CD4-positive, alpha-beta T cell treated with Interferon alpha-2 for 1 hour (primary cell): Measurements from ENCODE around the gene PPP1R15B.
A peak's percentile ranks its signal among the peaks of the same experiment; 100 is the strongest.

Source experiments
- DNase-seq, 2 donors: peaks; one replicate each; pipeline ENCODE4 v3.0.0-alpha.2; 2020 to 2022

PPP1R15B gene

DNA sequence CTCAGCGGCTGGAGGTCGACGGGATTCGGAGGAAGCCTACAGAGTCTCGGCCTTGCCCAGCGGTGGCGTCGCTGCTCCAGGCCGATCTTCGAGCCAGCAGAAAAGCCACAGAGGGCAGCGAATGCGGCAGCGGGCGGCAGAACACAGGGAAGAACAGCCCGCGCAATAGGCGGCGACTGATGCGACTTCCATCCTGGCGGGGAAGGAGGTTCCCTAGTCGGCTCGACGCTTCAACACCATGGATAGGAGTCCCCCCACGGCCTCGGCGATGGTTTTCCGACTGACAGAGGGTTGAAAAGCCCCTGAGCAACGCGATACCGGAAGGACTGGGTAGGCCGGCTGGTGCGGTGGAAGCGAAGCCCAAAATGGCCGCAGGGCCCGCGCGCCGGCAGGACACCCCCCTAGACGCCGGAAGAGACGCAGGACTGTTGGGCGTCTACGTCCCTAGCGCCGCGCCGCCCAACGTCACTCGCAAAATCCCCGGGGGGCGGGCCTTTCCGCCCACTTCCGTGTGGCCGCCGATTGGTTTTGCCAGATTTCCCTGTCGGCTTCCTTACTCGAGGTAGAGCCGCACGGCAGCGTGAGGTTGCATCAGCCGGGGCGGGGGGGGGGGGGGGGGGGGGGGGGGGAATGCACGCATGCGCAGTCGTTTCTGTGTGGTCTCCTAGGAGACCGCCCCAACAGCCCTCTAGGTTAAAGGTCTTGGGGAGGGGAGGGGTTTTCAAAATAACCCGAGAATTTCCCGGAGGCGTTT, at the start of gene PPP1R15B:
Gene PPP1R15B (minus strand): TSS at position 367 of the 754 bp plus-strand sequence. CDS start 406 bp downstream, outside the sequence.
- DNase-seq: peak; percentile 99

DNA sequence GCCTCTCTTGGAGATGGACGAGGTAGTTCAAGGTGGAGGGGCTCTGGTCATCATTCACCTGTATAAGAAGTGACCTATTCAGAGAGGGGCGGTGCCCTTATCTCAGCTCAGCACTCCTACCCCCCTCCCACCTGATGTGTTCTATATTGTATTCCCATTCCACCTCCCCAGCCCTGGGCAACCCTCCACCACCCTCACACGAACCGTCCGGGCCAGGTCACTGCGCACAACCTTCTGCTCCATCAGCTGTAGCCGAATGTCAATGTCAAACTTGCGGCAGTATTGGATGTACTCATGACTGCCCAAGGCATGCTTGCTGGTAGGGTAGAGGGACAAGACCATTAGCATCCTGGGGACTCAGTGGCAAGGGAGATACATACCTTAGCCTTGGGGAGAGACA, 48.7 kb upstream of the PPP1R15B start:
- no peak for DNase-seq

DNA sequence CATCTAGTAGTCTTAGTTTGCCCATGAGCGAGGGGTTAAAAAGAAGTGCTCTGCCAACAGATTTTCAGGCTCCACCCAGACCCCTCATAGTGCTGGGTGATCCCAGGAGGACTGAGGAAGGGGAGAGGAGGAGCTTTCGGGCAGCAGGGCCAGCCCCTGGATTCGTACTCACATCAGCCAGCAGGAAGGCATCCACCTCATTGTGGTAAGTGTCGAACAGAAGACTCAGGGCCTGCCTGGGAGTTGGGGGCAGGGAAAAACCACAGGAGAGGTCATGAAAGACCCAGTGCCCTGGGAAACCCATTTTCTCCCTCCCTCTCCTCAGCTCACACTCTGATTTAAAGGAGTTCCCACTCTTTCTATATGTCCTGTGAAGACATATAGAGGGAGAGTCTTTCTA, 48.1 kb upstream of the PPP1R15B start:
- no peak for DNase-seq

DNA sequence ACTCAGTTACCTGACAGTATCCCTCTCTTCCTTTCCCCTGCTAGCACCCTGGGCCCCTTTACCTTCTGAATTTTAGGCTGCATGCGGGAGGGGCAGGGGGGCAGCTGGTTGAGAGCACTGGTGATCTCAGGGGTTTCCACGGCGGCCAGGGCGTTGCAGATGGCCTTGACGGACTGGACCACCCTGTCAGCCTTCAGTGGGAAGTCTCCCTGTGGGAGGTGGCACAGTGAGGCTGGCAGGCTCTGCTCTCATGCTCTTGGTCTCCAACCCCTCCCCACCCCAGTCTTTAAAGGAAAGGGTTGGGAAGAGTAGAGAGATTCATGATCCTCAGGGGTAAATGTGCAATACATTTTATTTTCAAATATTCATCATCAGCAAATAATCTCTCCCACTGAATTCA, 46.0 kb upstream of the PPP1R15B start:
- DNase-seq: no peak

DNA sequence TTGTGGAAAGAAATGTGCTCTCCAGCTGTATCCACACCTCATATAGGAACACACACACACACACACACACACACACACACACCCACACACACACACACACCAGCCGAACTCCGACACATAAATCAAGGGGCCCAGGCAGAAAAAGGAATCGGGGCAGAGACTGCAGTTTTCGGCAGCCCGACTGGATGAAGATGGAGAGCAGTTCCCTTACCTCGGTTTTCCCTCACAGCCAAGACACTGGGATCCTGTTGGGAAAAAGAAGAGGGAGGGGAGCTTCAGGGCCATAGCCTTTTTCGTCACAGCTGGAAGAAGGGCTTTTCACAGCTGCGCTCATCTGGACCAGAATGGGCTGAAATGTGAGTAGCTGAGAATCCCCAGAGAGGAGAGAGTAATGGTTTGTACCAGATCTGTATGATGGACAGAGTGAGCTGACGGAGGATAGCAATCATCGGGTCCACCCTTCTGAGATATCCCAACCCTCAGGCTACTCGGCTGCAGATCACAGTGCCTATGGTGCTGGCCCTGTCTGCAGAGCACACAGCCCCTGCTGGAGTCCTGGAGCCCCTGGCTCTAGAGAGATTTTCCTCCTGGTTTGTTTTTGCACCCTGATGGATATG, 45.3 kb upstream of the PPP1R15B start:
- DNase-seq: no peak

DNA sequence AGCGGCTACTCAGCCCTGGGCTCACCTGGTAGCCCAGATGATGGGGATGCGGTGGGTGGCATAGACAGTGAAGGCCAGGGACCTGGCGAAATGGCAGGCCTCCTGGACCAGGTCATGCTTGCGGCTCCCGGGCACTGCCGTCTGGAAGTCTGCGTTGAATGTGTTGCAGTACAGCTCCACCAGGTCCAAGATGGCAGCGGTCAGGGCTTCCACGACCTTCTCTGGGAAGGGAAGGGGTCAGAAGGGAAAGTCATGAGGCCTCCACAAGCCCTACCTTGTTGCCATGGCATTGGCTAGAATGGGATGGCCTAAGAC, 44.2 kb upstream of the PPP1R15B start:
- no peak for DNase-seq

DNA sequence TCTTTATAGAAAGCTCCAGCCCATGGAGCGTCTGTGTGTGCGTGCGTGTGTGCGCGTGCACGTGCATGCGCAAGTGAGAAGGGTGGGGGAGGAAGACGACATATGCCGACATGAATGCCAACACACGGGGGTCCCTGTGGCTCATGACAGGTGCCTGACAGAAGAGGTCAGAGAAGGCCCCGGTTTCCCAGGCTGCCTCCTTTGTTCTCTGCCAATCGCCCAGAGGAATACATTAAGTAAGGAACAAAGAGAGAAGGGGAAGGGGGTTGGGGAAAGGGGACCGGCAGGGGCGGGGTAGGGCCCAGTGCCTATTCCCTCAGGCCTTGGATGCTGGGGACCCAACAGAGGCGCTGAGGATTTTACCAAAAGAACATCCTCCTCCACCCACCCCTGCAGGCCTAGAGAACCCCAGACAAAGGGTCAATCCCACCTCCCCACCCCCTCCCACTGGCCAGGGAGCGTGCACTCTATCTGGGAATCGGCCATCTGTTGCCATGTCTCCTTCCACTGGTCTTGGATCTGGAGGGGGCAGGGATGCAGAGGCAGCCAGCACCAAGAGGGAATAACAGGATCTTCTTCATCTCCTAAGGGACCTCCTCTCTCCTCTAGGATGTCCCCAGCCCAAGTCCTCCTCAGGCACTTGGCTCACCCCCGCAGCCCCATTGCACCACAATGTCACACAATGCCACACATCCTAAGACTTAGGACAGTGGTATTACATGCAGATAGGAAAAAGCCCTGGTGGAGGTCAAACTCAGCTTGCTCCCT, 43.6 kb upstream of the PPP1R15B start:
- DNase-seq: no peak

DNA sequence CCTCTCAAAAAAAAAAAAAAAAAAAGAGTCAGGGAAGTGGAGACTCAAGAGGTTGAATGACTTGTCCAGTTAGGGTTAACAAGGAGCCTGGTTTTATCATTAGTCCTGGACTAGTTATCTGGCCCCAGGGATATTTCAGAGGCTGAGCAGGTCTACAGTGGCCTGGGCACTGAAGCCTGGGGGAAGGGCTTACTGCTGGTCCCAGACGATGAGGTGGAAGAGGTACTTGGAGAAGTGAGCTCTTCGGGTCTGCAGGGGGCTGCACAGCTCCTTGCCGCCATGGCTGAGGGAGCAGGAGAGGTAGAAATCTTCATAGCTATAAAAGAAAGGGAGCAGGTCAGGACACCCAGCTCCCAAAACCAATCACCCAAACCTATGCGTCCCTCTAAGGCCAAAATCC, 42.9 kb upstream of the PPP1R15B start:
- DNase-seq: no peak

DNA sequence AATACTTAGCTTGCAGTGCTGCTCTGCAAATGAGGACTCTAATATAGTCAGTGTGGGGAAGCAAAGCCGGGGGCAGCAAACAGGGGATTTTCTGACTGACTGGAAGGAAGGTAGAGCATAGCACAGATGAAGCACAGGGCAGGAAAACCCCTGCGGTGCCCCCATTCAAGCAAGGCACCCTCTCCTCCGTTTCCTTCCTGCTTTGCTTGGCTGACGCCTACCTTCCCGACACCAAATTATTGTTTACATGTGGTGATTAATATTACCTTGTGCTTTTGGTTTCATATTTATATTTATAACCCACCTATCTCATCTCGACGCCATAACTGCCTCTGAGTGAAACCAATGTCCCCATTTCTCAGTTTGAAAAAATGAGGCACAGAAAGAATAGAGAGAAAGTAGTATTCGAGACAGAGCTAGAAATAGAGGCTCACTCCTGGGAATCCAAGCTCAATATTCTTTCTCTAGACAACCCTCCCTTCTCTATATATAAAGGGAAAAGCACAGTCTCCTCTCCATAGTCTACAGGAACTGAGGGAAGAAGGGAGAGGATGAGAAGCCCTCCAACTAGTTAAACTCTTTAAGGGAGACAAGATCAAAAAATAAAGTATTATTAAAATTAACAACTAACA, 41.6 kb upstream of the PPP1R15B start:
- DNase-seq: peak; percentile 88 to 89

DNA sequence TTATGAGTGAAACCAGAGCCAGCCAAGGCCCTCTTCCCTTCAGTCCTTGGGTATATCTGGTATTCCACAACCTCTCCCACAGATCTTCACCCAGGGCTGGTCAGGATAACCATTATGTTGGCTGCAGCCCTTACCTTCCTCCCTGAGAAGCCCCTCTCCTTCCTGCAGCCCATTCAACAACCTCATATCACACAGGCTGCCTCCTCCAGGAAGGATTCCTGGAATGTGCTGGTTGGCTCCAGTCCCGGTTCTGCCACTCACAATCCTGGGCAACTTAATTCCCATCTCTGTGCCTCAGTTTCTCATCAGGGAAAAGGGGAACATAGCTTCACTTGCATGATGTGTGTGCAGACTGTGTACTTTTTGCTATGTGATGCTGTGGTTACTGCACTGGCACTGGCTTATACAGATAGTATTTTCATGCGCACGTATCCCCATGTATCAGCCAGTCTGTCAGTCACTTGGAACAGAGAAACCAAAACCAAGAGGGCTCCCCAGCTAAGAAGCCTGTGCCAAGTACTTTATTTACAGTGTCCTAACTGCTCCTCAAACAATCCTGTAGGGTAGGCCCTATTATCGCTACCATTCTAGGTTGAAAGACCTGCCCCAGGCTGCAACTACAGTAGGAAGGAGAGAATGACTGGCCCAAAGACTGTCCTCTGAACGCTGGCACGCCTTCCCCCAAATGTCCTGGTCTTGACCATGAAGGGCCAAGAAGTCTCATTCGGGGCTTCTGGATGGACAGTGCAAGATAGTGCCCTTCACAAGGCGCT, 39.9 kb upstream of the PPP1R15B start:
- DNase-seq: no peak

DNA sequence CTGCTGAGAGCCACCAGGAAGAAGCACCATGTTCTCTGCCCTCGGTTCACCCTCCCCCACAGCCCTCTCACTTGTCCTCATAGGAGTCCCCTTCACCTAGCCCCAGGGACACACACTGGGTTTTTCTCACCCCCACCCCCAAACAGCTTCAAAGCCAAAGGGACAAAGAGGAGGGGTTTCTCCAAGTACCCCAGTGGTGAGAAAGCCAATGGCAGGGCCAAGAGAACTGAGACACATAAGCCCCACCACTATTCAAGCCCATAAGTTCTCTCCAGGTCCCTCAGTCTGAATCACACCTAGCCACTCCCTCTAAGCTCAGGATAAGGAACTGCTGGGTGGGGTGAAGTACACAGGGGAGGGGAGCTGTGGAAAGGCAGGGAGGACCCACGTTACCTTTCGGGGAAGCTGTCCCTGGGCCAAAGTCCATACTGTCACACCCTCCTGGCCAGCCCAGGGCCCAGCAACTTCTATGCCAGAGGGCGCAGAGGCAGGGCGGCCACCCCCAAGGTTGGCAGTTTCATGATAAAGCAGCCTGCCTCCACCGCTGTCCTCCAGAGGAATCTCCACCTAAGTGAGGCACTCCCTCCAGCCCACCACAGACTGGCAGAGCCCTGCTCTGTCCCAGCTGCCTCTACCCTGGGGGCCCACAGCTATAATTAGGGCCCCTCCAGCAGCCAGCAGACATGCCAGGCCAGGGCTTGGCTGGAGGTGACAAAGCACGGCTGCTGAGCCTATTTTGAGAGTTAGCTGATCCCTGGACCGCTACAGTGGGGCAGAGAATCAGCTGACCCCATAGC, 39.0 kb upstream of the PPP1R15B start:
- no peak for DNase-seq

DNA sequence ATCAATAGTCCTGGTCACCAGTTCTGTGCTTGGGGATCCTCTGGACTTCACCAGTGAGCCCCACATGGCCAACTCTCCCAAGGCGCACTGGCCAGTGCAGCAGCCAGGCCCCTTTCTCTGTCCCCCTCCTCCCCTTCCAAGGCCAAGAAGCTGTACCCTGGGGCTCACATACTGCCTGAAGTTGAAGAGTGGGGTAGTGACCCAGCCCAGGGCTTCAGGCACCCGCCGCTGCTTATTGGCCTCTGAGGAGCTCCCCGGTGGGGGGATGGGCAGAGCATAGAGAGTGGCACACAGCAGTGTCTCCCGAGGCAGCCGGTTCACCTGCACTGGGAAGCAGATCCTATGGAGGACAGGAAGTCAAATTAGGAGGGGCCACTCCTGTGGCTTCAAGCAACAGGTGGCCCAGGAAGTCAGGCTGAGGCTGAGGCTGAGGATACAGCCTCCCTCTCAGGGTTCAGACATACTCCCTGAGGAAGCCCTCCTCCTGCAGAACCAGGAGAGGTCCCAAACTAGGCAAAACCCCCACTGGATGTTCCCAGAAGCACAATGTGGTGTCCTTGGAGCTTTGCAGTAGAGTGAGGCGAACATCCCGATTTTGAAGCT, 38.2 kb upstream of the PPP1R15B start:
- no peak for DNase-seq

DNA sequence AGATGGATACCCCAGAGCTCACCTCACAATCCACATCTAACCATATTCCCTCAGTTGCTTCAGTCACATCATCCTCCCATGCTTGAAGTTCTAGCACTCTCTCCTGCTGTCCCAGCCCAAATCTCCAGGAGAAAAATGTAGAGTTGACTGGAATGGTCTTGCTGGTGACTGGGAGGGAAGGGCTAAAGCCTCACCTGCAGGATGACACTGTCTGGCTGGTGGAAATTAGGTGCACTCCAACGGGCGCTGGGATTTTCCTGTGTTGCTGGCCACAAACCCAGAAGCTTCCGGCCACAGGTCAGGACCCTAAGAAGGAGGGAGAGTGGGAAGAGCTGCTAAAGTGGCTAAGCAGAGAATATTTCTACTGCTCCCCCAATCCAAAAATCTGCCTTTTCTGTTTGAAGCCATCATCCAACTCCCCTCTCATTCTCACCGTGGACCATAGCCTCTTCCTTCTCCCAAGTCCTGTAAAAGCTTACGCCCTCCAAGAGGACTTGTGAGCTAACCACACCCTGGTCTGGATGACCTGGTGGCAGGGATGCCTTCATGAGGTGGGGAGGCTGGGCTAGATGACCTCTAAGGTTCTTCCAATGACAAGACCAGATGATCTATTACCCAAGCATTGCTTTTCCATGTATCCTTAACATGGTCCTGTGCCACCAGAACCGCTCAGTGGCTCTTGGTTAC, 37.5 kb upstream of the PPP1R15B start:
- DNase-seq: no peak

DNA sequence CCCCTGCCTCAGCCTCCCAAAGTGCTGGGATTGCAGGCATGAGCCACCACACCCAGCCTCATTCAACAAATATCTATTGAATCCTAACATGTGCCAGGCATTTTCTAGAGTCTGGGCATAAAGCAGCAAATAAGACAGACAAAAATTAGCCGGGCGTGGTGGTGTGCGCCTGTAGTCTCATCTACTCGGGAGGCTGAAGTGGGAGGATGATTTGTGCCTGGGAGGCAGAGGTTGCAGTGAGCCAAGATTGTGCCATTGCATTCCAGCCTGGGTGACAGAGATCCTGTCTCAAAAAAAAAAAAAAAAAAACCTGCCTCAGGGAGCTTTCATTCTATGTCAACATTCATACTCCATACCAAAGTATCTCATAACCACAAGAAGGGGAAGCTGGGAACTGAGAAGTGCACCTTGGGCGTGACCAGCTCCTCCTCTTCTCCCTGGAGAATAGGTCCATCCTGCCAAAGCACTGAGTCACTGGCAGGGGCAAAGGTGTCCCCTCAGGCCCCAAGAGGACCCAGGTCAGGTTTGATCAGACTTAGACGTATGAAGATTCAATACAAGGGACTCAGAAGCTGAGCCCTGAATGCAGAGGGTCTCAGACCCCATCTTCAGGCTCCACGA, 36.8 kb upstream of the PPP1R15B start:
- peak in 1 of 2 donors; percentile 3 for DNase-seq

DNA sequence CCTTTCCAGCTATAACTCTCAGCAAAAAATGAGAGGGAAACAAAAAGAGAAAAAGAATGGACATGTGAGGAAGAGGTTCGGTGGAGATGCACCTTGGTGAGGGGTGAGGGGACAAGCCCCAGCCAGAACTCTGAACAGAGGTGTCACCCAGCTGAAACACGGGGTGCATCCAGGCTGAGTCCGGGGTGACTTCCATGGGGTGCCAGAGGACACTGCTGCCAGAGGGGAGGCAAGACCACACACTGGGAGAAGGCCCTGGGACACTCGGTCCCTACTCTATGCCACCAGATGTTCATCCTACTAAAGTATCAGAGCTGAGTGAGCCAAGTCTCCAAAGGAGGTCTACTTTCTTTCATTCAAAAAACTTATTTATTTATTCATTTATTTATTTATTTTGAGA, 36.1 kb upstream of the PPP1R15B start:
- DNase-seq: no peak

DNA sequence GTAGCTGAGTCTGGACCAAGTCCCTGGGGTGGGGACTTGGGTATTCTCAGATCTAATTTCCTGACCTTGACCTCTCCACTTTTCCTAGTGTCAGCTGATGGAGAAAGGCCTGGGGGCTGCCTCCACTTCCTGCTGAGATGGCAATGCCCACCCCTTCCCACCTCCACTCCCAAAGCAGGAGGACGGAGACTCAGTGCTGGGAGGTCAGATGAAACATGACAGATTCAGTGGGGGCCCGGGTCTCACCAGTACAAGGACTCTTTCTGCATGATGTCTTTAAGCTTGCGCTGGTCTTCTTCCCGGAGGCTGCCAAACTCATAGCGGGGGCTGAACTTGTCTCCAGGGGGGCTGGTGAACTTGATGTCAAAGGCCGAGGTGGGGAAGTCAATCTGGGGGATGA, 35.6 kb upstream of the PPP1R15B start:
- no peak for DNase-seq

DNA sequence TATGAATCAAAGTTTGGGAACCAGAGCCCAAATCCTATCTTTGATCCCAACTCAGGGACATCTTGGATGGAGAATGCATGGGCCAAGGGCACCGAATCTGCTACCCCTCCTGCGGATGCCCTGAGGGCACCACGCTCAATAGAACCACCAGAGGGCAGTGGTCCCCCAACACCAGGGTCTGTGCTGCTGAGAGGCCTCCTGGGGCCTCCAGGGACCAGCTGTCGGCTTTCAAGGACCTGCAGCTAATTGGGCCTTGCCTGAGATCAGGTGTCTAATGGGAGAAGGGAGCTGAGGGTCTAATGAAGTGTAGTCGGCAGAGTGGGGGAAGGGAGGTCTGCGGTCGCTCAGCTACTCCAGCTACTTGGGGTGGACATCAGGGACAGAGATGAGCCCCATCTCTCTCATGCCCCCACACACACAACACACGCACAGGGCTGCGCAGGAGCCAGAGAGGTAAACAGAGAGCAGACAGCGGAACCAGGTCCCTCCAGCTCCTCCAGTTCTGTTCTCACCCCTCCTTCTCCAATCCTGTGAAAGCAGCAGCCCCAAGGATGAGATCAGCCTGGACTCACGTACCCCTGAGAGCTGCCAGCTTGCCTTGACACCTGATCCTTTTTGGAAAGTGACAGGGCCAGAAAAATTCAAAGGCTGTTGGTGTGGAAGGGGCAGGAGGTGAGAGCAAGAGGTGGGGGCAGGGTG, 34.9 kb upstream of the PPP1R15B start:
- DNase-seq: peak; percentile 82 to 85

DNA sequence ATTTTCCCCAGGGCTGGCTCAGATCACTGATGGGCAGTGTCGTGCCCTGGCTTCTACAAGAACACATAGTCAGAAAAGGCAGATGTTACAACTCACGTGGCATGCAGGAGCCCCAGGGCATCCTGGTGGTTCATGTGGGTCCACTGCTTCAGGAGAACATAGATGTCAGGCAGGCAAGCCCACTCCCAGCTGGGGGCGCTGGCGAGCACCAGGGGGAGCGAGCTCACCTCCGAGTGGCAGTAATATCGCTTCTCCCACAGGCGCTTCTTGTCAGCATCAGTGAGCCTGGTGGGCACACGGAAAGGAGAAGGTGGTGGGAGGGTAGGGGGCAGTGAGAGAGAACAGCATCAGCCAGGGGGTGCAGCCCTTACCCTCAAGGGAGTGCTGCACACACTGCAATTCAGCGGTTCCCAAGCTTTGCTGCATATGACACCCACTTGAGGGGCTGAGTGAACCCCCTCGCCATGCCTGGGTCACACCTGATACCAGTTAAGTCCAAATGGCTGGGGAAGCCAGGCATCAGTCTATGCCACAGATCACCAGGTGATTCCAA, 34.3 kb upstream of the PPP1R15B start:
- DNase-seq: peak; percentile 41 to 56

DNA sequence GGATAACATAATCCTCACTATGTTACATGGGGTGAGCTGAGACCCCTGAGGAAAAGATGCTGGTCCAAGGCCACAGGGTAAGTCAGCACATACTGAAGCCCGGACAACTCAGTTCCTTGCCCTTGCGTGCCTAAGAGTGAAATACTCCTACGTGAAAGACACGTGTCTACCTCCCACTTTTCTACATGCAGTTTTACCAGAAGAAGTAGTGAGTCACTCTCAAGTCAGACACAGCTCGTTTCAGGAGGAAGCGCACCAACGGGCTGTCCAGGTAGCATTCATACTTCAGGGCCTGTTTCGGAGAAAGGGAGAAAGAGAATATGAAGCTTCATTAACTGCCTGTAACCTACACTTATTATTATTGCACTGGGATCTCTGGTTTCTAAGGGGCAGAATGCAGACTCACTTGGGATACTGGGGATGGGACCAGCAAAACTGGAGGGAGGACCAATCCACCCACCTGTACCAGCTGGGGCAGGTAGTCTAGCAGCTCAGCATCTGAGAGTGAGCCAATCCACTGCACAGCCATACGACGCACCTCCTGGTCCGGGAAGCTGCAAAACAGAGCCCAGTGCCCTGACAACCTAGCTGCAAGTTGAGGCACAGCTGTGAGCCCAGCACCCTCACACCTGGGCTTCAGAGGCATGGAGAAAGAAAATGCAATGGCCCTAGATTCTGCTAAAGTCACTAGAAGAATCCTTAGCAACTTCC, 32.4 kb upstream of the PPP1R15B start:
- no peak for DNase-seq
